MCF 10A (cell line): Measurements from ENCODE around the gene CHPF2. TPM values are rescaled to one million over a fixed set of nuclear protein-coding genes. Genes with fewer than 3 reads are reported as not detected.
A peak's percentile ranks its signal among the peaks of the same experiment; 100 is the strongest.

Experiments used
- Bru-seq: library from RNA; stranded (reverse); fragments of 400-500 nt; gene quantifications from one replicate; lab custom pipeline; 2021; lab: Mats Ljungman, UMichigan
- BruChase-seq, 2 experiments: library from RNA; stranded (reverse); fragments of 400-500 nt; gene quantifications; one replicate each; lab custom pipeline; 2021; lab: Mats Ljungman, UMichigan
- BruUV-seq: library from RNA; stranded (reverse); fragments of 400-500 nt; replicated peaks from 2 replicates; lab custom pipeline; 2021; lab: Mats Ljungman, UMichigan
- CTCF ChIA-PET: fragments of 300-600 bp; sonication (Branson Sonifier 250); formaldehyde crosslinking; extraction: SDS; loops from one replicate; lab custom pipeline; 2021; ENCODE audit warnings: antibody characterized with exemption, inconsistent platforms; lab: Yijun Ruan, JAX
- POLR2A ChIA-PET: fragments of 300-600, 350-650 bp; sonication (Branson Sonifier 250); formaldehyde crosslinking; extraction: SDS; loops from one replicate; lab custom pipeline; 2020; ENCODE audit warnings: antibody characterized with exemption, inconsistent platforms; lab: Yijun Ruan, JAX
- DNase-seq: peaks from one replicate; pipeline ENCODE4 v3.0.0-alpha.2; 2018; ENCODE audit not compliant: unreplicated experiment
- H3K27ac Mint-ChIP-seq: one replicate; pipeline ENCODE4 v1.8.0; 2022; ENCODE audit warnings: mild to moderate bottlenecking, low read depth, mixed read lengths; ENCODE audit not compliant: unreplicated experiment
- H3K27me3 Mint-ChIP-seq: one replicate; pipeline ENCODE4 v1.8.0; 2022; ENCODE audit warnings: mixed read lengths; ENCODE audit not compliant: insufficient read depth, unreplicated experiment
- H3K36me3 Mint-ChIP-seq: one replicate; pipeline ENCODE4 v1.8.0; 2022; ENCODE audit warnings: mild to moderate bottlenecking, moderate library complexity, mixed read lengths; ENCODE audit not compliant: insufficient read depth, unreplicated experiment
- H3K4me1 Mint-ChIP-seq: one replicate; pipeline ENCODE4 v1.8.0; 2022; ENCODE audit warnings: mixed read lengths; ENCODE audit not compliant: insufficient read depth, unreplicated experiment
- H3K4me3 Mint-ChIP-seq: one replicate; pipeline ENCODE4 v1.8.0; 2022; ENCODE audit warnings: mild to moderate bottlenecking, moderate library complexity, mixed read lengths; ENCODE audit not compliant: unreplicated experiment
- H3K9me3 Mint-ChIP-seq: one replicate; pipeline ENCODE4 v1.8.0; 2022; ENCODE audit warnings: mixed read lengths; ENCODE audit not compliant: unreplicated experiment
- CTCF ChIP-seq: fragments of 200-600 bp; IDR thresholded peaks from one replicate; pipeline ENCODE4 v1.8.0; 2022; ENCODE audit warnings: antibody characterized with exemption, mild to moderate bottlenecking; ENCODE audit not compliant: unreplicated experiment
- intact Hi-C: fragments of 100-400 bp; cut with micrococcal nuclease; formaldehyde crosslinking; loops from 2 replicates; pipeline ENCODE4 v1.14.1; 2022
- long read RNA-seq: library from polyadenylated mRNA; stranded (forward); transcript quantifications from one replicate; pipeline ENCODE4 v2.0.0, GENCODE V29; 2022
- total RNA-seq: library from RNA; stranded (reverse); gene quantifications from 2 replicates; pipeline ENCODE4 v1.2.3, GENCODE V29; 2022

The CHPF2 gene
- total RNA-seq (28.2 and 33.8 TPM in 2 replicates), Bru-seq, nascent RNA (percentile 83 among the genes with signal in this experiment), BruChase-seq, experiment 1, labeled RNA remaining after a 6-hour chase (percentile 93 among the genes with signal in this experiment), BruChase-seq, experiment 2, labeled RNA remaining after a 2-hour chase (percentile 94 among the genes with signal in this experiment)
- long read RNA-seq, transcript CHPF2-201 (4 exons, 3,978 nt) = major isoform, 50 of 75 reads
- long read RNA-seq, partial matches to known transcripts = 13 of 75 reads
- long read RNA-seq, other reads (novel, unspliced or antisense) = 12 of 75 reads

- CTCF ChIA-PET = interaction anchor here (0.6 to 3.7 kb wide), 5 partner anchors 11 to 200 kb away, joined by 3 to 21 read pairs (median 3); no protein-coding TSS in a partner anchor
- intact Hi-C loops = no loop called here
Measured at GRCh38 chr7:151232091-151232916, at the start of gene CHPF2. Gene CHPF2, plus strand, starts transcription at chr7:151232483. Its CDS starts 1,529 bp downstream, at chr7:151234012.

DNA sequence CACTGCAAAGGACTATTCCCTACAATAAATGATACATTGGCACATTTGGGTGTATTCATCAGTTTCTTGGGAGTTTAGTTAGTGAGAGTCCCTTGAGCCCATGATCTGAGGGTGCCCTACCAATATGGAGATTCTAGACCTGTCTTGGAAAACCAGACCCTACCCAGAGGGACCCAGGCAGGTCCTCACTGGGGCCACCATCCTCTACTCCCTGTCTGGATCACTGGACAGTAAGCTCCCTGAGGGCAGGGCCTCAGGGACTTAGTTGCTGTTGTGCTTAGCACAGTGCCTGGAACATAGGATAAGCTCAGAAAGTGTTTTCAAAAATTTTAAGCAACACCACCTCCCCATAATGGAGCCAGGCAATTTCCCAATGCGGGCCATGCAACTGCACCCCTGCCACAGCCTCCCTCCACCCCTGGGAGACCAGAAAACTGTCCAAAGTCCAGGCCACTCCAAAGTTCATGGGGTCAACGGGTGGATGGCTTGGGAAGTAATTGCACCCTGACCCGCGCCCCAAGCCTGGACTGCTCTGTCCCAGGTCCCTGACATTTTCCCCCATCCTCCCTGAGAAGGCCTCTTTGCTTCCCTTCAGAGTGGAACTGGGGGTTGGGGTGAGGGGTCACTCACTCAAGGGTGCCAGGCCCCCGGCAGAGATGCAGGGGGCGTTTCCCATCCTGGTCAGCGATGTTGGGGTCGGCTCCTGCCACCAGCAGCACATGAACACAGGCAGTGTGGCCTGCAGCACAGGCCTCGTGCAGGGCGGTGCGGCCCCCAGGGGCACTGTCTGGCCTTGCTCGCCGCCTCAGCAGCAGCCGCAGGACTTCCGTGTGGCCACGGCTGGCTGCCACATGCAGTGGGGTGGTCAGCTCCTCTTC, 46.3 kb upstream of the CHPF2 start:
- H3K9me3 Mint-ChIP-seq = no peaks in the 10 kb centered on the region
- no peak overlapping the region for H3K4me3 Mint-ChIP-seq
- no peak for DNase-seq
- peaks cover 48% of the 10 kb centered on the region for H3K27me3 Mint-ChIP-seq
- H3K36me3 Mint-ChIP-seq = peaks cover 6% of the 10 kb centered on the region
- CTCF ChIA-PET = interaction anchor here (0.5 kb wide), 2 partner anchors 129 to 617 kb away, joined by 3 to 4 read pairs; no protein-coding TSS in a partner anchor
- no peak for TF ChIP-seq CTCF
- intact Hi-C loops = no loop called here
- no peaks in the 10 kb centered on the region for H3K4me1 Mint-ChIP-seq
- POLR2A ChIA-PET = no interaction called here
- no peak overlapping the region for H3K27ac Mint-ChIP-seq
- no TSS peak for BruUV-seq

More at GRCh38 chr7:151232091-151232916, at the start of gene CHPF2:
- Mint-ChIP-seq H3K9me3 (no peaks in the 10 kb centered on the region), H3K27ac (peak within 1 kb of the TSS; percentile 93), H3K27me3 (no peaks in the 10 kb centered on the region), H3K4me3 (peak within 1 kb of the TSS; percentile 93), H3K36me3 (peaks cover 33% of the 10 kb centered on the region), H3K4me1 (peaks cover 17% of the 10 kb centered on the region)
- no peak for TF ChIP-seq CTCF
- POLR2A ChIA-PET = interaction anchor here (0.6 to 2.1 kb wide), 14 partner anchors 11 to 1097 kb away, joined by 3 to 7 read pairs (median 3); partner anchors contain the start of gene TMUB1
- DNase-seq = peak; percentile 84
- no TSS peak for BruUV-seq

DNA sequence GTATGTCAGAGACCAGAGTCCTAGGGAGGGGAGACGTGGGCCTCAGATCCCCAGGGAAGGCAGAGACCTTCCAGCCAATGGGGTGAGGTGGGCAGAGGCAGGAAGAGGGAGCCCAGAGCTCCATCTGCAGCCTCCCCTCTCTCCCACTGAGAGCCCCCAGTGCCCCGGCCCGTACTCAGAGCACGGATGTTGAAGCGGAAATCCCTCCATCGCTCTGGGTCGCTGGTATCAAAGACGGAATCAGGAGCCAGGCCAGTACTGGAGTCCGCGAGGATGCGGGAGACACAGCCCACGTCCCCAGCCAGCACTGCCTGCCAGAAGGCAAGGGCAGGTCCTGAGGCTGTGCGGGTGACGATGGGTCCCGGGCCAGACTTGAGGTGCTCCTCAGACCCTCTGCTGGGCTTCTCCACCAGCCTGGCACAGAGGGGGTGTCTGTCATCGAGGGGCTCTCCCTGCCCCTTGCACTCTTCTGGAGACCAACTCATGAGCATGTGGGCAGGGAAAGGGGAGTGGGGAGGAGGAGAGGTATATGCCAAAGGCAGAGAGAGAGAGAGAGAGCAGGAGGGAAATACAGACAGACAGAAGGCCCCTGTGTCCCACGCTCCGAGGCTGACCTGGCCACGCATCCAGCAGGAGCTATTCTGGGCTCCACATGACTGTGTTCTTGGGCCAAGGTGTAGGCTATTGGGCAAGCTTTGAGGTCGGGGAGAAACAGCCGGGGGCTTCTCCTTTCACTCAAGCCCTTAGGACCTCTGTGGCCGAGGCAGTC, 45.5 kb upstream of the CHPF2 start, which contains the start of gene ASB10:
ASB10 (minus strand) TSS at position 611 of the 769 bp plus-strand sequence; CDS start at position 491, 120 bp downstream.
- POLR2A ChIA-PET = interaction anchor here (0.7 kb wide), 1 partner anchor 27 kb away, joined by 3 read pairs; no protein-coding TSS in a partner anchor
- Mint-ChIP-seq H3K36me3 (peaks cover 6% of the 10 kb centered on the region), H3K4me1 (no peaks in the 10 kb centered on the region), H3K27ac (no peak within 1 kb of the TSS), H3K27me3 (peaks cover 50% of the 10 kb centered on the region), H3K4me3 (no peak within 1 kb of the TSS), H3K9me3 (no peaks in the 10 kb centered on the region)
- CTCF ChIA-PET = interaction anchor here (1.4 kb wide), 1 partner anchor 13 kb away, joined by 4 read pairs; no protein-coding TSS in a partner anchor
- no peak for TF ChIP-seq CTCF
- DNase-seq = no peak
- intact Hi-C loops = no loop called here
- BruUV-seq = no TSS peak
